Kidney (tissue), 14 donors: ENCODE data around the gene RNGTT. TPM values are rescaled to one million over a fixed set of nuclear protein-coding genes. Genes with fewer than 3 reads are reported as not detected.

ENCODE experiments used
- DNase-seq, 5 donors: peaks; one replicate each; pipeline ENCODE4 v3.0.0-alpha.2; 2013 to 2020
- FAIRE-seq: peaks from 2 replicates; lab custom pipeline; 2012; peaks lifted over from hg19 to GRCh38; lab: Jason Lieb, UNC
- H3K27ac ChIP-seq, 2 donors: one replicate each; pipeline ENCODE4 v1.7.0; 2013; ENCODE audit warnings: low read depth in 2 of 2, low read length in 2 of 2, inconsistent platforms in 1 of 2
- H3K27me3 ChIP-seq: one replicate; pipeline ENCODE4 v1.7.1; 2013; ENCODE audit warnings: low read length, inconsistent platforms; ENCODE audit not compliant: control insufficient read depth, insufficient read depth
- H3K36me3 ChIP-seq, 3 donors: one replicate each; pipeline versions ENCODE4 v1.7.0 to v1.7.1; 2013; ENCODE audit warnings: low read length in 3 of 3, control low read depth in 1 of 3, inconsistent platforms in 1 of 3; ENCODE audit not compliant: insufficient read depth in 3 of 3, control insufficient read depth in 2 of 3
- H3K4me1 ChIP-seq, 3 donors: one replicate each; pipeline versions ENCODE4 v1.7.0 to v1.7.1; 2013; ENCODE audit warnings: low read length in 3 of 3, inconsistent platforms in 1 of 3, low read depth in 1 of 3; ENCODE audit not compliant: control insufficient read depth in 2 of 3, insufficient read depth in 2 of 3
- H3K4me3 ChIP-seq, 3 donors: one replicate each; pipeline versions ENCODE4 v1.7.0 to v1.8.1; 2013; ENCODE audit warnings: low read length in 3 of 3, control low read depth in 1 of 3, inconsistent platforms in 1 of 3
- H3K9ac ChIP-seq, 3 donors: one replicate each; pipeline versions ENCODE4 v1.7.0 to v1.7.1; 2013; ENCODE audit warnings: low read length in 3 of 3, control low read depth in 1 of 3, inconsistent platforms in 1 of 3
- H3K9me3 ChIP-seq, 3 donors: one replicate each; pipeline versions ENCODE4 v1.7.0 to v1.7.1; 2013; ENCODE audit warnings: low read length in 3 of 3, control low read depth in 1 of 3, inconsistent platforms in 1 of 3; ENCODE audit not compliant: control insufficient read depth in 2 of 3, insufficient read depth in 1 of 3
- CTCF ChIP-seq: IDR thresholded peaks from 3 replicates; pipeline ENCODE4 v1.5.1; 2012; ENCODE audit warnings: mild to moderate bottlenecking, moderate library complexity, borderline replicate concordance; ENCODE audit not compliant: insufficient read depth; ENCODE audit errors: extremely low read depth
- intact Hi-C: fragments of 100-400 bp; cut with DNase I; formaldehyde crosslinking; loops from one replicate; pipeline ENCODE4 v1.11.1; 2022
- polyA plus RNA-seq: library from polyadenylated mRNA; stranded (reverse); fragments of 350-450 nt; fragmentation: Illumina TruSeq; extraction: RNeasy Lipid Tissue Mini Kit (QIAGEN cat#74804); gene quantifications from one replicate; pipeline ENCODE4 v1.2.3, GENCODE V29; 2014; ENCODE audit warnings: low read depth, low replicate concordance; ENCODE audit not compliant: insufficient read depth
- total RNA-seq: library from RNA; stranded (reverse); fragmentation: NEBNext Ultra II Directional; extraction: Animal tissue kit (Norgen Biotek cat#: 25700); gene quantifications from one replicate; pipeline ENCODE4 v1.2.1, GENCODE V29; 2021
- donor health status: control.
- donor health status: control.
- donor health status: control.
- donor health status: control.
- donor health status: control.
- donor health status: DM: yes; HTN: yes; CAD: no.
- donor health status: Normal renal cell carcinoma (clear cell type).

Gene RNGTT
- total and polyA plus RNA-seq, 2 donors from 2014 or later, result 5.4 to 13.8 TPM

DNA sequence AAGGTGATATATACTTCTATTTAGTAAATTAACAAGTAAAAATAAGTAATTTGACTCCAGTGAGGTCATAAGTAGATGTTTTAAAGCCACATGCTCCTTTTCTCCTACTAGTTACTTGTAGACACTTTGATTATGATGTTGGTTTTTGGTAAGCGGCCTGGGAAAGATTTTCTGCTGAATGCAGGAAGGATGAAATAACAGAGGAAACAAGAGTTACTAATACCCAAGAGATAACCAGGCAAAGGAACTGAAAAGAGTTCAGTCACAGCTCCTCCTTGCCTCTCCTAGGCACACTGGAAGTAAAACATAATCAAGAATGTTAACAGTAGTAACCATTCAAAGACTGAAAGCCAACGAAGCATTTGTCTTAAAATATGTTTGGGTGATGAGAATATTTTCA lies 203.3 kb downstream of the RNGTT start:
- no peak for DNase-seq
- Histone ChIP-seq H3K27ac (no peak overlapping the region), H3K36me3 (no peaks in the 10 kb centered on the region), H3K4me1 (no peaks in the 10 kb centered on the region), H3K9me3 (no peaks in the 10 kb centered on the region), H3K9ac (no peak overlapping the region), H3K4me3 (no peak overlapping the region), H3K27me3 (no peaks in the 10 kb centered on the region)
- intact Hi-C loops, result no loop called here
- no peak for FAIRE-seq
- TF ChIP-seq CTCF, result no peak

- no peaks in the 10 kb centered on the region for H3K9me3 ChIP-seq
- no peaks in the 10 kb centered on the region for H3K27me3 ChIP-seq
- H3K4me3 ChIP-seq, result no peak overlapping the region
- no peaks in the 10 kb centered on the region for H3K4me1 ChIP-seq
- no peak for FAIRE-seq
- H3K36me3 ChIP-seq, result peaks cover 0 to 2% (median 0%) of the 10 kb centered on the region in 3 donors
- no peak for DNase-seq
- no peak for TF ChIP-seq CTCF
- H3K27ac ChIP-seq, result no peak overlapping the region
- no peak overlapping the region for H3K9ac ChIP-seq
- intact Hi-C loops, result no loop called here
Measured at GRCh38 chr6:88750936-88751335, 212.5 kb downstream of the RNGTT start.

GRCh38 chr6:88749849-88750248 lies 213.6 kb downstream of the RNGTT start:
- no peak for DNase-seq
- Histone ChIP-seq H3K4me1 (no peaks in the 10 kb centered on the region), H3K9ac (no peak overlapping the region), H3K27me3 (no peaks in the 10 kb centered on the region), H3K9me3 (no peaks in the 10 kb centered on the region), H3K36me3 (peaks cover 0 to 2% (median 0%) of the 10 kb centered on the region in 3 donors), H3K27ac (no peak overlapping the region), H3K4me3 (no peak overlapping the region)
- TF ChIP-seq CTCF, result no peak
- no peak for FAIRE-seq
- intact Hi-C loops, result no loop called here

DNA sequence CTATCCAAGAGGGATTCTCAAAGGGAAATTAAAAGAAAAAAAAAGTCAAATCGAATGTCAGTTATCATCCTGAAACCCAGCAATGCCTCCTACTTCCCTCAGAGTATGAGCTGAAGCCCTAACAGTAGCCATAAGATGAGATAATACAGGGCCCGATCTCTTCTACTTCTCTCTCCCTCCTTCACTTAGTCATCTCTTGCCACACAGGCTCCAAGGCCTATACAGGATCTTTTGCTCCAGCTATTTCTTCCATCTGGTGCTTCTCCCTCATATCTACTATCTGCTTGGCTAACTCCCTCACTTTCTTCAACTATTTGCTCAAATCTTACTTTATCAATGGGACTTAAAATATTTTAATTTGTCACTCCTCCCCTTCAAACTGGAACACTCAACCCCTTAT lies 215.3 kb downstream of the RNGTT start:
- no peak for FAIRE-seq

More for the DNA sequence above, 215.3 kb downstream of the RNGTT start:
- Histone ChIP-seq H3K4me3 (no peak overlapping the region), H3K27ac (no peak overlapping the region), H3K4me1 (no peaks in the 10 kb centered on the region), H3K36me3 (peaks cover 0 to 2% (median 0%) of the 10 kb centered on the region in 3 donors), H3K9me3 (no peaks in the 10 kb centered on the region), H3K9ac (no peak overlapping the region), H3K27me3 (no peaks in the 10 kb centered on the region)
- no peak for TF ChIP-seq CTCF
- DNase-seq, result no peak
- intact Hi-C loops, result no loop called here
